IMR-90 (cell line): ENCODE data around the gene RASSF4. TPM values are rescaled to one million over a fixed set of nuclear protein-coding genes. Genes with fewer than 3 reads are reported as not detected.

Experiments used
- ATAC-seq: fragments of 200-7000 bp; cut with Tn5 transposase; 2 replicates; pipeline ENCODE4 v1.9.1; 2020; ENCODE audit warnings: low read depth, mild to moderate bottlenecking, moderate library complexity
- BruUV-seq: library from RNA; stranded (reverse); fragments of 400-500 nt; replicated peaks from 2 replicates; lab custom pipeline; 2021; lab: Mats Ljungman, UMichigan
- CTCF ChIA-PET: fragments of 300-600 bp; formaldehyde crosslinking; extraction: SDS; loops from one replicate; lab custom pipeline; 2021; ENCODE audit warnings: antibody characterized with exemption; lab: Yijun Ruan, JAX
- POLR2A ChIA-PET: fragments of 300-600 bp; sonication (Branson Sonifier 250); formaldehyde crosslinking; loops from one replicate; lab custom pipeline; 2022; ENCODE audit warnings: antibody characterized with exemption; ENCODE audit not compliant: unreplicated experiment; lab: Charles Lee
- DNase-seq: peaks from one replicate; pipeline ENCODE4 v3.0.0; 2013
- H2AFZ ChIP-seq: replicated peaks from 2 replicates; pipeline ENCODE3; 2013; ENCODE audit warnings: low read length, mild to moderate bottlenecking; ENCODE audit not compliant: poor library complexity
- H2AK5ac ChIP-seq: 2 replicates; pipeline ENCODE4 v1.6.1; 2013; ENCODE audit warnings: low read depth, low read length, inconsistent platforms
- H2AK9ac ChIP-seq: replicated peaks from 2 replicates; pipeline ENCODE3; 2013; ENCODE audit warnings: mild to moderate bottlenecking, low read depth, low read length, moderate library complexity; ENCODE audit not compliant: poor library complexity
- H2BK120ac ChIP-seq: 2 replicates; pipeline ENCODE4 v1.6.1; 2013; ENCODE audit warnings: low read depth, low read length, inconsistent platforms
- H2BK15ac ChIP-seq: 3 replicates; pipeline ENCODE4 v1.6.1; 2013; ENCODE audit warnings: low read depth, low read length, inconsistent platforms
- H2BK20ac ChIP-seq: 2 replicates; pipeline ENCODE4 v1.6.1; 2013; ENCODE audit warnings: low read depth, mild to moderate bottlenecking, inconsistent platforms, low read length, moderate library complexity
- H2BK5ac ChIP-seq: 2 replicates; pipeline ENCODE4 v1.6.1; 2013; ENCODE audit warnings: mild to moderate bottlenecking, low read depth, low read length, inconsistent platforms; ENCODE audit not compliant: poor library complexity, severe bottlenecking
- H3K14ac ChIP-seq: replicated peaks from 2 replicates; pipeline ENCODE4 v1.6.1; 2013; ENCODE audit warnings: low read depth, low read length, inconsistent platforms
- H3K18ac ChIP-seq: 2 replicates; pipeline ENCODE4 v1.6.1; 2013; ENCODE audit warnings: low read depth, low read length, control low read depth
- H3K23ac ChIP-seq: 2 replicates; pipeline ENCODE4 v1.6.1; 2013; ENCODE audit warnings: low read depth, low read length, inconsistent platforms
- H3K27ac ChIP-seq: 2 replicates; pipeline ENCODE4 v1.5.1; 2013; ENCODE audit warnings: mild to moderate bottlenecking, control low read depth, low read length; ENCODE audit not compliant: insufficient read depth
- H3K27me3 ChIP-seq: 2 replicates; pipeline ENCODE4 v1.6.1; 2013; ENCODE audit warnings: low read length; ENCODE audit not compliant: control insufficient read depth, insufficient read depth
- H3K36me3 ChIP-seq: 2 replicates; pipeline ENCODE4 v1.6.1; 2013; ENCODE audit warnings: low read length, mixed read lengths; ENCODE audit not compliant: control insufficient read depth, insufficient read depth
- H3K4ac ChIP-seq: 2 replicates; pipeline ENCODE4 v1.6.1; 2013; ENCODE audit warnings: low read depth, low read length, inconsistent platforms
- H3K4me1 ChIP-seq: 2 replicates; pipeline ENCODE4 v1.6.1; 2013; ENCODE audit warnings: low read length, mixed read lengths; ENCODE audit not compliant: control insufficient read depth, insufficient read depth
- H3K4me2 ChIP-seq: 2 replicates; pipeline ENCODE4 v1.6.1; 2013; ENCODE audit warnings: low read depth, mild to moderate bottlenecking, control low read depth, low read length, moderate library complexity
- H3K4me3 ChIP-seq: 2 replicates; pipeline ENCODE4 v1.5.1; 2013; ENCODE audit warnings: low read depth, mild to moderate bottlenecking, control low read depth, low read length, moderate library complexity; ENCODE audit not compliant: insufficient read depth
- H3K56ac ChIP-seq: 2 replicates; pipeline ENCODE4 v1.6.1; 2013; ENCODE audit warnings: low read length, inconsistent platforms; ENCODE audit not compliant: insufficient read depth; ENCODE audit errors: extremely low read depth
- H3K79me1 ChIP-seq, 2 experiments: 2 replicates each; pipeline ENCODE4 v1.6.1; 2013; ENCODE audit warnings: low read length in 2 of 2, inconsistent platforms in 1 of 2, low read depth in 1 of 2
- H3K9ac ChIP-seq: 2 replicates; pipeline ENCODE4 v1.6.1; 2013; ENCODE audit warnings: low read depth, low read length, control low read depth
- H3K9me1 ChIP-seq: 2 replicates; pipeline ENCODE4 v1.6.1; 2013; ENCODE audit warnings: low read length, inconsistent platforms; ENCODE audit not compliant: insufficient read depth
- H3K9me3 ChIP-seq: 2 replicates; pipeline ENCODE4 v1.6.1; 2013; ENCODE audit warnings: low read length; ENCODE audit not compliant: control insufficient read depth, insufficient read depth
- H4K20me1 ChIP-seq: 2 replicates; pipeline ENCODE4 v1.6.1; 2013; ENCODE audit warnings: low read length, inconsistent platforms; ENCODE audit not compliant: insufficient read depth
- H4K5ac ChIP-seq: 2 replicates; pipeline ENCODE4 v1.6.1; 2013; ENCODE audit warnings: mild to moderate bottlenecking, low read depth, low read length, control low read depth
- H4K8ac ChIP-seq, 2 experiments: 2 replicates each; pipeline ENCODE4 v1.6.1; 2013; ENCODE audit warnings: low read depth in 2 of 2, low read length in 2 of 2, control low read depth in 1 of 2, inconsistent platforms in 1 of 2
- H4K91ac ChIP-seq: 2 replicates; pipeline ENCODE4 v1.6.1; 2013; ENCODE audit warnings: low read depth, low read length, inconsistent platforms; ENCODE audit not compliant: insufficient read depth
- BHLHE40 ChIP-seq: fragments of 150-350 bp; IDR thresholded peaks from 2 replicates; pipeline ENCODE4 v1.6.1; 2016; ENCODE audit warnings: mild to moderate bottlenecking, low read depth, low read length
- CEBPB ChIP-seq: IDR thresholded peaks from 2 replicates; pipeline ENCODE4 v1.6.1; 2012; ENCODE audit warnings: low read depth, low read length, improper control_type of control experiment
- CHD1 ChIP-seq: IDR thresholded peaks from 2 replicates; pipeline ENCODE4 v1.6.1; 2012; ENCODE audit warnings: low read depth, low read length, improper control_type of control experiment
- CTCF ChIP-seq: conservative IDR thresholded peaks from 2 replicates; pipeline ENCODE4 v1.5.1; 2012; ENCODE audit warnings: mild to moderate bottlenecking, low read depth, low read length, improper control_type of control experiment
- FOS ChIP-seq: fragments of 150-350 bp; IDR thresholded peaks from 2 replicates; pipeline ENCODE4 v1.6.1; 2016; ENCODE audit warnings: low read depth, low read length
- NFE2L2 ChIP-seq: fragments of 150-350 bp; IDR thresholded peaks from 2 replicates; pipeline ENCODE4 v1.6.1; 2016; ENCODE audit warnings: low read depth, mild to moderate bottlenecking, low read length
- POLR2A ChIP-seq: IDR thresholded peaks from 2 replicates; pipeline ENCODE4 v1.6.1; 2012; ENCODE audit warnings: mild to moderate bottlenecking, low read depth, low read length
- RAD21 ChIP-seq: IDR thresholded peaks from 2 replicates; pipeline ENCODE4 v1.6.1; 2012; ENCODE audit warnings: low read length, improper control_type of control experiment
- RCOR1 ChIP-seq: IDR thresholded peaks from 2 replicates; pipeline ENCODE4 v1.6.1; 2012; ENCODE audit warnings: mild to moderate bottlenecking, low read length, improper control_type of control experiment; ENCODE audit not compliant: insufficient replicate concordance
- RFX5 ChIP-seq: IDR thresholded peaks from 2 replicates; pipeline ENCODE4 v1.8.0; 2012; ENCODE audit warnings: low read depth, mild to moderate bottlenecking, low read length, moderate library complexity
- USF2 ChIP-seq: fragments of 150-350 bp; IDR thresholded peaks from 2 replicates; pipeline ENCODE4 v1.6.1; 2017; ENCODE audit warnings: mild to moderate bottlenecking, antibody characterized with exemption, low read length, low read depth
- WGBS, 2 experiments: methylation state at CpG; one replicate each; pipeline versions ENCODE4 v1.1.5 to v1.1.7; 2013; ENCODE audit warnings: missing lambda C conversion rate in 2 of 2; ENCODE audit not compliant: insufficient read length in 1 of 2; ENCODE audit errors: extremely low coverage in 2 of 2; 5-methylcytosine and 5-hydroxymethylcytosine counted together
- dilution Hi-C: fragments of 300-500 bp; cut with HindIII; formaldehyde crosslinking; loops from one replicate; pipeline ENCODE4 v1.14.3; 2018; ENCODE audit warnings: low sequenced_read_pairs; ENCODE audit not compliant: unreplicated experiment
- in situ Hi-C: fragments of 300-500 bp; cut with MboI; formaldehyde crosslinking; loops from 3 replicates; pipeline ENCODE4 v1.14.3; 2019; ENCODE audit warnings: low sequenced_read_pairs, inconsistent platforms, mixed read lengths
- intact Hi-C: fragments of 100-400 bp; cut with micrococcal nuclease; formaldehyde crosslinking; loops from 2 replicates; pipeline ENCODE4 v1.10.0; 2022
- polyA plus RNA-seq, 3 experiments: library from polyadenylated mRNA; depleted of rRNA; stranded (reverse); fragments of >200 nt; gene quantifications; 2 replicates each; pipeline ENCODE4 v1.2.3, GENCODE V29; 2012; ENCODE audit warnings: low replicate concordance in 1 of 3
- total RNA-seq: library from RNA; depleted of rRNA; stranded (reverse); fragments of >200 nt; gene quantifications from 2 replicates; pipeline ENCODE4 v1.2.3, GENCODE V29; 2012

Gene RASSF4
- total and polyA plus RNA-seq, 2 of the 4 experiments (the other 2 are of a cell fraction) = 5.9 to 8.6 TPM

- TF ChIP-seq BHLHE40 = no peak
Observed at GRCh38 chr10:44934416-44935200, 25.0 kb upstream of the RASSF4 start (continued).

- ATAC-seq = peak; percentile 76
- peak; percentile 95 for DNase-seq
- no peaks in the 10 kb centered on the region for H3K9me3 ChIP-seq
- H2AK5ac ChIP-seq = peak overlapping the region; percentile 31
- in situ Hi-C loops (no loop called here), intact Hi-C loops (no loop called here), dilution Hi-C loops (no loop called here)
- BruUV-seq = no TSS peak
- H3K14ac ChIP-seq = peak overlapping the region; percentile 5
- H4K5ac ChIP-seq = peak overlapping the region; percentile 31; the same call in 1 of the 2 replicates
- H2BK15ac ChIP-seq = peak overlapping the region; percentile 66; the same call in 1 of the 3 replicates
- peak overlapping the region; percentile 84 for H2AFZ ChIP-seq
- peak overlapping the region; percentile 51 to 59; a peak in 3 of 4 replicates for H4K8ac ChIP-seq
- H3K27ac ChIP-seq = peak overlapping the region; percentile 5
- 10% methylated on average over 2 of the region's 9 CpGs; no CpG with 5 or more reads in 1 of the 2 experiments for WGBS, 2 experiments
- no peak overlapping the region for H3K23ac ChIP-seq
- peak overlapping the region; percentile 33; the same call in 1 of the 2 replicates for H3K18ac ChIP-seq
- no peak overlapping the region for H3K56ac ChIP-seq
- H2AK9ac ChIP-seq = peak overlapping the region; percentile 76
- H2BK5ac ChIP-seq = peak overlapping the region; percentile 59
- ChIA-PET CTCF (interaction anchor here (1.3 kb wide), 1 partner anchor 28 kb away, joined by 4 read pairs; no protein-coding TSS in a partner anchor), POLR2A (no interaction called here)
- H2BK20ac ChIP-seq = peak overlapping the region; percentile 72
- H3K4me1 ChIP-seq = peaks cover 15% of the 10 kb centered on the region
- H4K20me1 ChIP-seq = no peaks in the 10 kb centered on the region
- peak overlapping the region; percentile 70 for H3K4ac ChIP-seq
- H3K9ac ChIP-seq = no peak overlapping the region
- H2BK120ac ChIP-seq = peak overlapping the region; percentile 81
- no peak overlapping the region for H3K4me2 ChIP-seq
- H3K9me1 ChIP-seq = peaks cover 9% of the 10 kb centered on the region; the same call in 1 of the 2 replicates
- H3K36me3 ChIP-seq = no peaks in the 10 kb centered on the region
- H3K79me1 ChIP-seq = no peaks in the 10 kb centered on the region
- no peaks in the 10 kb centered on the region for H3K27me3 ChIP-seq
- H3K4me3 ChIP-seq = no peak overlapping the region
- H4K91ac ChIP-seq = peak overlapping the region; percentile 40
- no peak for TF ChIP-seq CHD1
- 0 out of 2 replicates have a peak, but pooled peaks have one; percentile 7 for TF ChIP-seq RAD21
- no peak for TF ChIP-seq CTCF
- TF ChIP-seq RCOR1 = no peak
- TF ChIP-seq FOS = no peak
- TF ChIP-seq POLR2A = no peak
- TF ChIP-seq USF2 = peak; percentile 60; the same call in 1 of the 2 replicates
- peak; percentile 89 for TF ChIP-seq CEBPB
- TF ChIP-seq RFX5 = no peak
- no peak for TF ChIP-seq NFE2L2
Observed at GRCh38 chr10:44935201-44935965, 24.2 kb upstream of the RASSF4 start.
